HG02885 (cell line): ENCODE results near the gene EIF3D.

Source experiments
- ATAC-seq: cut with Tn5 transposase; IDR thresholded peaks from one replicate; pipeline ENCODE4 v1.9.1; 2021; ENCODE audit warnings: mild to moderate bottlenecking; ENCODE audit not compliant: unreplicated experiment, poor library complexity

EIF3D gene

GRCh38 chr22:36467946-36468345 lies 61.0 kb downstream of the EIF3D start:
- no peak for ATAC-seq

GRCh38 chr22:36467042-36467810 lies 61.7 kb downstream of the EIF3D start:
- no peak for ATAC-seq

GRCh38 chr22:36466258-36466657 lies 62.7 kb downstream of the EIF3D start:
- no peak for ATAC-seq

DNA sequence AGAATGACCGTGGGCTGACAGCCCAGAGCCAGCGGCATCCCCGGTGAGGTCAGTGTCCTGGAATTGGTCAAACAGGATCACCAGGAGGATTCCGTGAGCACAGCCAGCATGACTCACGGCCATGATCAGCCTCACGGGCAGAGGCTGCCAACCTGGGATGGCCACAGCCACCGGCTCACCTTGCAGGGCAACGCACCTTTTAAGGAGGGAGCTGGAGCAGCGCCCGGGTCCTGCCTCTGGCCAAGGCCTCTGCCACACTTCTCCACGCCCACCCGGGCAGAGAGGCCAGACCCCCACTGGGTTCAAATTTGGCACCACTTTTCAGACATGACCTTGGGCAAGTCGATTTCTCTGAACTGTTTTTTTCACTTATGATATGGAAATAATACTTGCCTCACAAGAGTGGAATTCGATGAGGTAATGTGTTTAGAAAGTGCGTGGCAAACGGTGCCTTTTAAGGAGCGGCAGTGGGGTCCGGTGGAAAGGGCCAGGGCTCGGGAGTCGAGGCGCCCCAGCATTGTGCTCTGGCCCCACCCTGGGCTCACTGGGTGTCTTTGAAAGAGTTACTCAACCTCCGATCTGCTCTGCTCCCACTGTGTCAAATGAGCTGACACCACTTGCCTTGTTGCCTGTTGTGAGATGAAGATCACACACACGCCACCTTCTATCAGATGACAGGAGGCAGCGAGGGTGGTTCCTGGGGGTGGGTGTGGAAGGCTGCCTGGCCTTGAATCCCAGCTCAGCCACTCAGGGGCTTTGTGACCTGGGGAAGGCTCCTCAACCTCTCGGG lies 63.5 kb downstream of the EIF3D start:
- no peak for ATAC-seq

GRCh38 chr22:36464715-36465231 lies 64.2 kb downstream of the EIF3D start:
- ATAC-seq = no peak

DNA sequence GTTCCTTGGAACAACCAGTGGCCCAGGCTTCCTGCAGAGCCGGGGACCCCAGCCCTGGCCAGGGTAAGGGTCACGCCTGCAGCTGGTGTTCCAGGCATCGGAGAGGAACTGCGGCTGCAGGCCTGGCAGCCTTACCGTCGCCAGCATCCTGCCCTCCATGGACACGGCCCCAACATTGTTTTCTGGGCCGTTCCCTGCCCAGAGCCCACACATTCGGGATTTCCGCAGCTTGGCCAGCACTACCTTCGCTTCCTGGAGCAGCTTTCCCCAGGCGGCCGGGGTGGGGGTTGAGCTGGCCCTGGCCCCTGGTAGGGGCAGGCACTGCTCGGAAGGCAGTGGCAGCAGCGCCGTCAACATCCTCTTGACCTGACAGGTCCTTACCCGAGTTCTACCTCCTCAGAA lies 65.2 kb downstream of the EIF3D start:
- ATAC-seq = no peak

DNA sequence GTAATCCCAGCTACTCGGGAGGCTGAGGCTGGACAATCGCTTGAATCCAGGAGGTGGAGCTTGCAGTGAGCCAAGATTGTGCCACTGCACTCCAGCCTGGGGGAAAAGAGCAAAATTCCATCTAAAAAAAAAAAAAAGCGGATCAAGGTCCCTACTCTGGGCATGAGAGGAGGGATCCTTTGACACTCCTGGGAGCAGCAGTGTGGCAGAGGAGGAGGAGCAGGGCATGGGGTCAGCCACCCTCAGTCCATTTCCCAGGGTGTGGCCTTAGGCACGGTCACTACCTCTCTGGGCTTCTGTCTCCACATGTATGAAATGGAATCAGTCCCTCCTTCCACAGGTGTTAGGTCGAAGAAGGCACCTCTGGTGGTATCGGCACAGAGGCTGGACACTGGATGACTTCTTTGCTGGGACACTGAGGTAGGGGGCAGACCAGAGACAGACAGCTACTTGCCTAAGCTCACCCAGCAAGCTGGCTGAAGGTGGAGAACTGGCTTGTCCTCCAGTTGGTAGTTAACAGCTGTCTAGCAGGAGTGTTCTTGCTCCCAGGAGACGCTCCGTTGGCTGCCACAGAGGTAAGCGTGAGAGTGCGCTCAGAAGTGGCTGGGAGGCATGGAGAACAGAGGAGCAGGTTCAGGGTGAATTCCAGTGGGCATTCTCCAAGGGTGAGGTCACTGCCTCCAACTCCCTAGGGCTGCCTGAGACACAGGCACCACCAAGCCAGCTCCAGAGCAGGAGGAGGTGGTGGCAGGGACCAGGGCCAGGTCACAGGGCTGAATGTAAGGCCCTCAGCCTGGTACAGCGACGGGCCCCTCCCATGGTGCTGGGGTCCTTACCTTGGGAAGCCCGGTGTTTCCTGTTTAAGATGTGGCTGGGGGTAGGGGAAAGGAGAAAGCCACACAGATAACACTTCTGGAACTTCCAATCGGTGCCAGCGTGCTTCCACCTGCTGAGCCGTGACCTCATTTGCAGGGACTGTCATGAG lies 67.0 kb downstream of the EIF3D start:
- ATAC-seq = no peak
